ENCODE results near the gene CFDP1.

DNA sequence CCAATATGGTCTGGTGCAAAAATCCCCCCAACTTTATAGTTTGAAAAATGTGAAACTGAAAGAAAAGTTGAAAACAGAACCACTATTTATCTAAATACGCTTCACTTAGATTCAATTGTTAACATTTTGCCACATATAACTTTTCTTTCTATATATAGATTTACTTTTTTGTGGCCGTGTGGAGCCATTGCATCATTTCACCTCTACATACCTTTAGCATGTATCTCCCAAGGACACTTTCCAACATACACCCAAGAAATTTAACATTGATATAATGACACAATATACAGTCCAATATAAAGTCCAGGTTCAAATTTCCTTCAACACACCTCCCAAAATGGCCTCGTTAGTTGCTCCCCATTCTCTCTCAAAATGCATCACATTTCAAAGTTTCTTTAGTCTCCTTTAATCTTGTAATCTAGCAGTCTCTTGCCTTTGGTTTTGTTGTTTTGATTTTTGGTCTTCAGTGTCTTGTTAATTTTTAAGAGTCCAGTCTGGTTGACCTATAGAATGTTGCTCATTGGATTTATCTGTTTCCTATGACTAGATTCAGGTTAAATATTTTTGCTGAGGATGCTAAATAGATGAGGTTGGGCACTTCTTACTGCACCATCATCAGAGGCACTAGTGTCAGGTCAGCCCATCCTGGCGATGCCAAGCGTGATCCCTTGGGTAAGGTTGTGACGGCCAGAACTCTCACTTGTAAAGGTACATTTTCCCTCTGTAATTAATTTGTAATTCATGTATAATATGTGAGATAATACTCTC is 117.6 kb downstream of the CFDP1 start:
- TF ChIP-seq, protein P1, sequence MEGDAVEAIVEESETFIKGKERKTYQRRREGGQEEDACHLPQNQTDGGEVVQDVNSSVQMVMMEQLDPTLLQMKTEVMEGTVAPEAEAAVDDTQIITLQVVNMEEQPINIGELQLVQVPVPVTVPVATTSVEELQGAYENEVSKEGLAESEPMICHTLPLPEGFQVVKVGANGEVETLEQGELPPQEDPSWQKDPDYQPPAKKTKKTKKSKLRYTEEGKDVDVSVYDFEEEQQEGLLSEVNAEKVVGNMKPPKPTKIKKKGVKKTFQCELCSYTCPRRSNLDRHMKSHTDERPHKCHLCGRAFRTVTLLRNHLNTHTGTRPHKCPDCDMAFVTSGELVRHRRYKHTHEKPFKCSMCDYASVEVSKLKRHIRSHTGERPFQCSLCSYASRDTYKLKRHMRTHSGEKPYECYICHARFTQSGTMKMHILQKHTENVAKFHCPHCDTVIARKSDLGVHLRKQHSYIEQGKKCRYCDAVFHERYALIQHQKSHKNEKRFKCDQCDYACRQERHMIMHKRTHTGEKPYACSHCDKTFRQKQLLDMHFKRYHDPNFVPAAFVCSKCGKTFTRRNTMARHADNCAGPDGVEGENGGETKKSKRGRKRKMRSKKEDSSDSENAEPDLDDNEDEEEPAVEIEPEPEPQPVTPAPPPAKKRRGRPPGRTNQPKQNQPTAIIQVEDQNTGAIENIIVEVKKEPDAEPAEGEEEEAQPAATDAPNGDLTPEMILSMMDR (optimal IDR thresholded peaks at IDR 0.05 in 1 of 3, IDR thresholded peaks at IDR 0.05 in 1 of 3, conservative IDR thresholded peaks at IDR 0.05 in 1 of 3; ENCODE audit: extremely low read depth in 1 of 3, insufficient read depth in 2 of 3, low read length in 3 of 3) = no peak
- no peak for TF ChIP-seq EZH2 (IDR thresholded peaks at IDR 0.05; ENCODE audit: low read length)

All from keratinocyte (primary cell).